ENCODE results near the gene CD44. TPM values are rescaled to one million over a fixed set of nuclear protein-coding genes. Genes with fewer than 3 reads are reported as not detected.

CD44 gene
- total and polyA plus RNA-seq, 4 donors, result 4.1 to 26.9 (median 14.6) TPM

DNA sequence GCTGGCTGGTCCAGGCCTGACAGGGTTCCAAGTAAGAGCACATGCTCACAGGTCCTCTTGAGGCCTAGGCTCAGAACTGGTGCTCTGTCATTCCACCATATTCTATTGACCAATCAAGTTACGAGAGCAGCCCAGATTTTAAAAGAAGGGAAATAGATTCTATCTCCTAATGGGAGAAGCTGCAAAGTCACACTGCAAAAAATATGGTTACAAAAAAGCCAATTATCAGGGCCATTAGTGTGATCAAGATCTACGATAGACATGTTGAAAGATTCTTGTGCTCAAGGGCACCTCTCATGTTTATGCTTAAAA lies 96.1 kb downstream of the CD44 start:
- H3K9ac ChIP-seq (ENCODE audit: low read depth in 1 of 2, low read length in 2 of 2), result no peak overlapping the region
- H3K4me3 ChIP-seq (ENCODE audit: low read depth in 1 of 3, low read length in 3 of 3), result no peak overlapping the region
- H3K9me3 ChIP-seq (ENCODE audit: control insufficient read depth in 4 of 4, low read length in 3 of 4), result no peaks in the 10 kb centered on the region
- DNase-seq (ENCODE audit: low spot score), result no peak
- no peaks in the 10 kb centered on the region for H3K27me3 ChIP-seq (ENCODE audit: control insufficient read depth in 4 of 4, insufficient read depth in 4 of 4, low read length in 3 of 4)
- H3K27ac ChIP-seq (ENCODE audit: low read depth in 1 of 2, low read length in 2 of 2), result no peak overlapping the region
- H3K4me1 ChIP-seq (ENCODE audit: control insufficient read depth in 4 of 4, insufficient read depth in 4 of 4, low read length in 3 of 4), result peaks cover 0 to 7% (median 1%) of the 10 kb centered on the region in 4 donors
- no peak for TF ChIP-seq SP1 (IDR thresholded peaks at IDR 0.05)
- TF ChIP-seq HNF4G (IDR thresholded peaks at IDR 0.05), result no peak
- TF ChIP-seq FOXA2 (IDR thresholded peaks at IDR 0.05), result no peak
- no peak for TF ChIP-seq EGR1 (IDR thresholded peaks at IDR 0.05; ENCODE audit: low read depth in 2 of 2)
- TF ChIP-seq FOXA1 (IDR thresholded peaks at IDR 0.05), result no peak
- no peak for TF ChIP-seq TAF1 (conservative IDR thresholded peaks at IDR 0.05)
- TF ChIP-seq, protein P1, sequence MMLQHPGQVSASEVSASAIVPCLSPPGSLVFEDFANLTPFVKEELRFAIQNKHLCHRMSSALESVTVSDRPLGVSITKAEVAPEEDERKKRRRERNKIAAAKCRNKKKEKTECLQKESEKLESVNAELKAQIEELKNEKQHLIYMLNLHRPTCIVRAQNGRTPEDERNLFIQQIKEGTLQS (IDR thresholded peaks at IDR 0.05), result no peak
- TF ChIP-seq RAD21 (IDR thresholded peaks at IDR 0.05), result no peak
- TF ChIP-seq, protein P2, sequence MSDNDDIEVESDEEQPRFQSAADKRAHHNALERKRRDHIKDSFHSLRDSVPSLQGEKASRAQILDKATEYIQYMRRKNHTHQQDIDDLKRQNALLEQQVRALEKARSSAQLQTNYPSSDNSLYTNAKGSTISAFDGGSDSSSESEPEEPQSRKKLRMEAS (IDR thresholded peaks at IDR 0.05), result no peak
- TF ChIP-seq YY1 (IDR thresholded peaks at IDR 0.05), result no peak
- no peak for TF ChIP-seq JUND (IDR thresholded peaks at IDR 0.05)
- TF ChIP-seq, protein P3, sequence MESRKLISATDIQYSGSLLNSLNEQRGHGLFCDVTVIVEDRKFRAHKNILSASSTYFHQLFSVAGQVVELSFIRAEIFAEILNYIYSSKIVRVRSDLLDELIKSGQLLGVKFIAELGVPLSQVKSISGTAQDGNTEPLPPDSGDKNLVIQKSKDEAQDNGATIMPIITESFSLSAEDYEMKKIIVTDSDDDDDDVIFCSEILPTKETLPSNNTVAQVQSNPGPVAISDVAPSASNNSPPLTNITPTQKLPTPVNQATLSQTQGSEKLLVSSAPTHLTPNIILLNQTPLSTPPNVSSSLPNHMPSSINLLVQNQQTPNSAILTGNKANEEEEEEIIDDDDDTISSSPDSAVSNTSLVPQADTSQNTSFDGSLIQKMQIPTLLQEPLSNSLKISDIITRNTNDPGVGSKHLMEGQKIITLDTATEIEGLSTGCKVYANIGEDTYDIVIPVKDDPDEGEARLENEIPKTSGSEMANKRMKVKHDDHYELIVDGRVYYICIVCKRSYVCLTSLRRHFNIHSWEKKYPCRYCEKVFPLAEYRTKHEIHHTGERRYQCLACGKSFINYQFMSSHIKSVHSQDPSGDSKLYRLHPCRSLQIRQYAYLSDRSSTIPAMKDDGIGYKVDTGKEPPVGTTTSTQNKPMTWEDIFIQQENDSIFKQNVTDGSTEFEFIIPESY (IDR thresholded peaks at IDR 0.05), result no peak
- no peak for TF ChIP-seq RXRA (IDR thresholded peaks at IDR 0.05)
- no peak for TF ChIP-seq NR2F2 (IDR thresholded peaks at IDR 0.05)
- TF ChIP-seq GABPA (IDR thresholded peaks at IDR 0.05 in 1 of 2, conservative IDR thresholded peaks at IDR 0.05 in 1 of 2), result no peak
- TF ChIP-seq, protein P4, sequence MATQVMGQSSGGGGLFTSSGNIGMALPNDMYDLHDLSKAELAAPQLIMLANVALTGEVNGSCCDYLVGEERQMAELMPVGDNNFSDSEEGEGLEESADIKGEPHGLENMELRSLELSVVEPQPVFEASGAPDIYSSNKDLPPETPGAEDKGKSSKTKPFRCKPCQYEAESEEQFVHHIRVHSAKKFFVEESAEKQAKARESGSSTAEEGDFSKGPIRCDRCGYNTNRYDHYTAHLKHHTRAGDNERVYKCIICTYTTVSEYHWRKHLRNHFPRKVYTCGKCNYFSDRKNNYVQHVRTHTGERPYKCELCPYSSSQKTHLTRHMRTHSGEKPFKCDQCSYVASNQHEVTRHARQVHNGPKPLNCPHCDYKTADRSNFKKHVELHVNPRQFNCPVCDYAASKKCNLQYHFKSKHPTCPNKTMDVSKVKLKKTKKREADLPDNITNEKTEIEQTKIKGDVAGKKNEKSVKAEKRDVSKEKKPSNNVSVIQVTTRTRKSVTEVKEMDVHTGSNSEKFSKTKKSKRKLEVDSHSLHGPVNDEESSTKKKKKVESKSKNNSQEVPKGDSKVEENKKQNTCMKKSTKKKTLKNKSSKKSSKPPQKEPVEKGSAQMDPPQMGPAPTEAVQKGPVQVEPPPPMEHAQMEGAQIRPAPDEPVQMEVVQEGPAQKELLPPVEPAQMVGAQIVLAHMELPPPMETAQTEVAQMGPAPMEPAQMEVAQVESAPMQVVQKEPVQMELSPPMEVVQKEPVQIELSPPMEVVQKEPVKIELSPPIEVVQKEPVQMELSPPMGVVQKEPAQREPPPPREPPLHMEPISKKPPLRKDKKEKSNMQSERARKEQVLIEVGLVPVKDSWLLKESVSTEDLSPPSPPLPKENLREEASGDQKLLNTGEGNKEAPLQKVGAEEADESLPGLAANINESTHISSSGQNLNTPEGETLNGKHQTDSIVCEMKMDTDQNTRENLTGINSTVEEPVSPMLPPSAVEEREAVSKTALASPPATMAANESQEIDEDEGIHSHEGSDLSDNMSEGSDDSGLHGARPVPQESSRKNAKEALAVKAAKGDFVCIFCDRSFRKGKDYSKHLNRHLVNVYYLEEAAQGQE (IDR thresholded peaks at IDR 0.05), result no peak
- TF ChIP-seq CTCF (IDR thresholded peaks at IDR 0.05; ENCODE audit: low read depth, low read length, missing input control), result no peak
- TF ChIP-seq HNF4A (conservative IDR thresholded peaks at IDR 0.05), result no peak
- H3K36me3 ChIP-seq (ENCODE audit: control insufficient read depth in 4 of 4, insufficient read depth in 3 of 4, low read depth in 1 of 4, low read length in 3 of 4), result no peaks in the 10 kb centered on the region
- WGBS, result 95% methylated on average over 2 of the region's 2 CpGs
